Parathyroid adenoma (tissue), 2 donors: ENCODE data around the gene FUBP3.
"Not testable (repeated sequence)": the region's sequence is repeated elsewhere in the genome, so short reads cannot be mapped to it uniquely, and the experiment has no call there.

Source experiments
- H2AFZ ChIP-seq: fragments of 300-600 bp; sonication (generic); one replicate; pipeline ENCODE4 v1.7.0; 2017; ENCODE audit warnings: antibody characterized with exemption, mild to moderate bottlenecking
- H3K27ac ChIP-seq: fragments of 300-600 bp; sonication (generic); one replicate; pipeline ENCODE4 v1.7.0; 2017
- H3K27me3 ChIP-seq: fragments of 300-600 bp; sonication (generic); one replicate; pipeline ENCODE4 v1.7.0; 2017; ENCODE audit warnings: low read length; ENCODE audit not compliant: control insufficient read depth, insufficient read depth
- H3K36me3 ChIP-seq: fragments of 300-600 bp; sonication (generic); one replicate; pipeline ENCODE4 v1.7.0; 2017; ENCODE audit warnings: low read length; ENCODE audit not compliant: control insufficient read depth, insufficient read depth
- H3K4me1 ChIP-seq: fragments of 300-600 bp; sonication (generic); one replicate; pipeline ENCODE4 v1.7.0; 2017; ENCODE audit warnings: control low read depth
- H3K4me2 ChIP-seq: fragments of 300-600 bp; sonication (generic); one replicate; pipeline ENCODE4 v1.7.0; 2017; ENCODE audit warnings: low read length
- H3K4me3 ChIP-seq: fragments of 300-600 bp; sonication (generic); one replicate; pipeline ENCODE4 v1.7.0; 2017; ENCODE audit warnings: low read depth, low read length
- H3K79me2 ChIP-seq: fragments of 300-600 bp; sonication (generic); one replicate; pipeline ENCODE4 v1.7.0; 2017; ENCODE audit warnings: control low read depth
- H3K9ac ChIP-seq: fragments of 300-600 bp; sonication (generic); one replicate; pipeline ENCODE4 v1.7.0; 2017; ENCODE audit warnings: mild to moderate bottlenecking
- H3K9me3 ChIP-seq: fragments of 300-600 bp; sonication (generic); one replicate; pipeline ENCODE4 v1.7.0; 2017; ENCODE audit warnings: low read length; ENCODE audit not compliant: control insufficient read depth
- TF ChIP-seq, protein P1 (sequence below): fragments of 300-600 bp; sonication (generic); IDR thresholded peaks from one replicate; pipeline ENCODE4 v1.7.0; 2017; ENCODE audit warnings: antibody characterized with exemption, mild to moderate bottlenecking
- donor health status: primary hyperparathyroidism.

FUBP3 gene

DNA sequence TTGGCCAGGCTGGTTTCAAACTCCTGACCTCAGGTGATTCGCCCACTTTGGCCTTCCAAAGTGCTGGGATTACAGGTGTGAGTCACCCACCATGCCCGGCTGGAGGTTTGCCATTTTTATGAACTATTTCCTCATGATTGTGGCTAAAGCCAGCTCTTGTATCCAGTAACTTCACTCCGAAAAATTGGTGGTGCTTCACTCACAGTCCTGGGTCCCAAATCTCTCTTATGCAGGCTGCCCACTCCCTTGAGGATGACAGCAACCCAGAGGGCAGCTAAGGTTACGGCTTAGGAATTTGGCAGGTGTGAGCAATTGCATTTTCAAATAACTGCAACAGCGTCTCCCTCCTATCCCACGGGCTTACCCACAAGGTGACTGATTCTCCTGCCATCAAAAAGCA, 23.4 kb upstream of the FUBP3 start:
- Histone ChIP-seq H3K27ac (no peak overlapping the region), H3K27me3 (no peaks in the 10 kb centered on the region), H3K79me2 (no peaks in the 10 kb centered on the region), H3K4me1 (no peaks in the 10 kb centered on the region), H3K4me2 (no peak overlapping the region), H3K4me3 (no peak overlapping the region), H3K9me3 (no peaks in the 10 kb centered on the region), H2AFZ (no peak overlapping the region), H3K9ac (no peak overlapping the region), H3K36me3 (no peaks in the 10 kb centered on the region)
- TF ChIP-seq, protein P1, sequence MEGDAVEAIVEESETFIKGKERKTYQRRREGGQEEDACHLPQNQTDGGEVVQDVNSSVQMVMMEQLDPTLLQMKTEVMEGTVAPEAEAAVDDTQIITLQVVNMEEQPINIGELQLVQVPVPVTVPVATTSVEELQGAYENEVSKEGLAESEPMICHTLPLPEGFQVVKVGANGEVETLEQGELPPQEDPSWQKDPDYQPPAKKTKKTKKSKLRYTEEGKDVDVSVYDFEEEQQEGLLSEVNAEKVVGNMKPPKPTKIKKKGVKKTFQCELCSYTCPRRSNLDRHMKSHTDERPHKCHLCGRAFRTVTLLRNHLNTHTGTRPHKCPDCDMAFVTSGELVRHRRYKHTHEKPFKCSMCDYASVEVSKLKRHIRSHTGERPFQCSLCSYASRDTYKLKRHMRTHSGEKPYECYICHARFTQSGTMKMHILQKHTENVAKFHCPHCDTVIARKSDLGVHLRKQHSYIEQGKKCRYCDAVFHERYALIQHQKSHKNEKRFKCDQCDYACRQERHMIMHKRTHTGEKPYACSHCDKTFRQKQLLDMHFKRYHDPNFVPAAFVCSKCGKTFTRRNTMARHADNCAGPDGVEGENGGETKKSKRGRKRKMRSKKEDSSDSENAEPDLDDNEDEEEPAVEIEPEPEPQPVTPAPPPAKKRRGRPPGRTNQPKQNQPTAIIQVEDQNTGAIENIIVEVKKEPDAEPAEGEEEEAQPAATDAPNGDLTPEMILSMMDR = no peak

DNA sequence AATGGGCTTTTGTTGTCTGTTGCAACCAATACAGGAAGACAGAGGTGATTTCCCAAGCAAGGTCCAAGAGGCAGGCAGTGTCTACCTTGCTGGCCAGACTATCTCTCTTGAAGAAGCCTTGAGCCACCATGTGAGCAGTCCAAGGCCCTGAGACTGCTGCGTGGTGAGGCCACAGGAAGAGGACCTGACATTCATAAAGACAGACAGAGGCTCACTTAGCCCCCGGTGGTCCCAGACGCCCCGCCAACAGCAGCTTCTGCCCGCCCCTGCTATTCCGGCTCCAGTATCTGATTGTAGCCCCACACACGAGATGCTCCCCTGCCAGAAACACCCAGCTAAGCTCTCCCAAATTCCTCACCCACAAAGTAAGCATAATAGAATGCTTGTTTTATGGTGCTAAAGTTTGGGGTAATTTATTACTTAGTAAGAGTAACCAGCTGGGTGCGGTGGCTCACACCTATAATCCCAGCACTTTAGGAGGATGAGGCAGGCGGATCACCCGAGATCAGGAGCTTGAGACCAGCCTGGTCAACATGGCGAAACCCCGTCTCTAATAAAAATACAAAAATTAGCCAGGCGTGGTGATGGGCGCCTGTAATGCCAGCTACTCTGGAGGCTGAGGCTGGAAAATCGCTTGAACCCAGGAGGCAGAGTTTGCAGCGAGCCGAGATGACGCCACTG, 22.8 kb upstream of the FUBP3 start:
- TF ChIP-seq, protein P1 = no peak
- Histone ChIP-seq H3K4me3 (no peak overlapping the region), H2AFZ (no peak overlapping the region), H3K79me2 (no peaks in the 10 kb centered on the region), H3K36me3 (no peaks in the 10 kb centered on the region), H3K4me2 (no peak overlapping the region), H3K9me3 (no peaks in the 10 kb centered on the region), H3K9ac (no peak overlapping the region), H3K27ac (no peak overlapping the region), H3K27me3 (no peaks in the 10 kb centered on the region), H3K4me1 (no peaks in the 10 kb centered on the region)

- Histone ChIP-seq H3K27ac (no peak overlapping the region), H3K27me3 (no peaks in the 10 kb centered on the region), H3K9me3 (no peaks in the 10 kb centered on the region), H3K4me2 (no peak overlapping the region), H3K9ac (no peak overlapping the region), H3K4me1 (no peaks in the 10 kb centered on the region), H2AFZ (no peak overlapping the region), H3K36me3 (no peaks in the 10 kb centered on the region), H3K79me2 (no peaks in the 10 kb centered on the region), H3K4me3 (no peak overlapping the region)
- TF ChIP-seq, protein P1 = no peak
Observed at GRCh38 chr9:130557077-130557468, 22.3 kb upstream of the FUBP3 start.

GRCh38 chr9:130561056-130561455, 18.3 kb upstream of the FUBP3 start:
- no peak overlapping the region for H3K4me3 ChIP-seq
- H3K4me1 ChIP-seq = no peaks in the 10 kb centered on the region
- H3K79me2 ChIP-seq = no peaks in the 10 kb centered on the region
- no peaks in the 10 kb centered on the region for H3K27me3 ChIP-seq
- H3K36me3 ChIP-seq = no peaks in the 10 kb centered on the region
- H3K9me3 ChIP-seq = no peaks in the 10 kb centered on the region
- TF ChIP-seq, protein P1 = no peak
- H3K27ac ChIP-seq = no peak overlapping the region
- H3K9ac ChIP-seq = no peak overlapping the region
- H3K4me2 ChIP-seq = no peak overlapping the region
- no peak overlapping the region for H2AFZ ChIP-seq

GRCh38 chr9:130562525-130562924, 16.9 kb upstream of the FUBP3 start:
- not testable (repeated sequence) for H3K4me2 ChIP-seq, H3K9me3 ChIP-seq, H2AFZ ChIP-seq, H3K4me3 ChIP-seq, H3K9ac ChIP-seq, H3K36me3 ChIP-seq, H3K79me2 ChIP-seq, H3K27me3 ChIP-seq, H3K27ac ChIP-seq, H3K4me1 ChIP-seq
